Measurements from ENCODE around the gene C4orf17.
"Not testable (repeated sequence)": the region's sequence is repeated elsewhere in the genome, so short reads cannot be mapped to it uniquely, and the experiment has no call there.

Gene C4orf17

DNA sequence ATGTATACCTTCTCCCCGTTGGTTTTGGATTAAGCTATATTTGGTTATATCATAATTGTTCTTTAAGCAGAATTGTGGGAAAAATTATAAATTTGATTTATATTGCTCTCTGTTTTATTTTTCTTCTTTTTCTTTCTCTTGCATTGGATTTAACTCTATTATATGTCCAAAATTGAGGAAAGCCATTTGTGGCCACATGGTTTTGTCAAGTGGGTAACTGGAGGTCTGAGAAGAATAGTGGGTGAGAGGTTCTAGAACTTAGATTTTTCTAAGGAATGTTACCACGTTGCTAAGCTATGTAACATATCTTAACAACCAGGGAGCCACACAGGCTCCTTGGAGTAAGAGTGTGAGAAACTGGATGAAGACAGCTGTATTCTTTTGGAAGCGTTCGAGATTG, at the start of gene C4orf17:
TSS of gene C4orf17 (plus strand) at position 301 of the 400 bp plus-strand sequence. CDS start 2,061 bp downstream, outside the sequence.
- no peak for DNase-seq (ENCODE audit: low read depth in 1 of 2, low spot score in 1 of 2)

DNA sequence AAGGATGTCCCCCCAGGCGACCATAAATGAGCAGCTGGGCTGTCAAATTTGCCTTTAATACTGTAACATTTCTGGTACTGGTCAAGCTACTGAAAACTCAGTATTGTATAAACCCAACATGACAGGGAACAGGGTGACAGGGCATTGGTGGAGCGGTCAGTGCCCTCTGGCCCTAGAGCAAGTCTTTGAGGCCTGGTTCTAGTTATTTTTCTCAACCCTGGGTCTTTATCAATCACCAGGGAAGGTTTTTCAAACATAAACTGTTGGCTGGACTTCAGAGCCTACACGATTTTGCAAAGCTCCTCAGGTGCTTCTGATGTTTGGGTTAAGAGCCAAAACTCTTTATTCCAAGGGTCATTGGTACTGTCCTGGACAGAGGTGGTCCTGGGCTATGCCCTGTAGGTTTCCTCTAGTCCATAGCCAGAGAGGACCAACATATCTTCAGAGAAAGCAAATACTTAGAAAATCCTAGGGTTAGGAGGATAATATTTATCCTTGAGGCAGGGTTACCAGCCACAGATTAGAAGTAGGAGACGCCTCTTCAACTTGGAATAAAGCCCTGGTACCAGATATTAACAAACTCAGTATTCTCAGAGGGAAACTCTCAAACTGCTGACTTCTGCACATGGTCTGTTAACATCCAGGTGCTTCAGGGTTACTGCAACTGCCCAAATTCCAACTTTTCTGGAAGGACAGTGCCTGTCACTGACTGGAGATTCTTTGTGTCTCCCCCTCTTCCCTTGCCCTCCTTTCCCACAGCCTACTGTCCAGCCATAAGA, 49.0 kb upstream of the C4orf17 start:
- DNase-seq (ENCODE audit: low read depth in 1 of 2, low spot score in 1 of 2): no peak

DNA sequence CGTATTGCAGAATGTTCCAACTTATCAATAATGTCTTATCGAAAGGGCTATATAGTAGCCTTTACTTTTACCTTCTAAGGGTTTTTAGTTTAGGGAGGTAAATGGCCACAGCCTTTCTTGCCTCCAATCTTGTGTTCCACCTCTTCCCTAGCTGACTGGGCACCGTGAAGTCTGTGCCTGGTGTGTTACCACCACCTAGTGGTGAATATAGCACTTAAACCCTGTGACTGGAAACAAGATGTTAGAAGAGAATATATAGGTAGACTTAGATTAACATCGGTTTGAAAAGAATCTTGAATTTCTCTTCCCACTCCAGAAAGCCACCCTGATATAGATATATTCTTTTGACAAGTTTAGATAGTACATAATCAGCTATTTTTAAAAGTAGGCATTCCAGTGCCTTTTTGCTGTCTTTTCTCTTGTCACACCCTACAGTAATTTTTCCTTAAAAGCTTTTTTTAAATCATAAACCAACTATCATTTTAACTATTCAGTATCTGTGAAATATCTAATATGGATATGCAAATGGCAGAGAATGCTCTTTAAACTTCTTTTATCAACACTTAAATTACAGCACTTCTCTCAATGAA, 47.9 kb upstream of the C4orf17 start:
- peak in 1 of 2 donors; percentile 7 for DNase-seq (ENCODE audit: low read depth in 1 of 2, low spot score in 1 of 2)

DNA sequence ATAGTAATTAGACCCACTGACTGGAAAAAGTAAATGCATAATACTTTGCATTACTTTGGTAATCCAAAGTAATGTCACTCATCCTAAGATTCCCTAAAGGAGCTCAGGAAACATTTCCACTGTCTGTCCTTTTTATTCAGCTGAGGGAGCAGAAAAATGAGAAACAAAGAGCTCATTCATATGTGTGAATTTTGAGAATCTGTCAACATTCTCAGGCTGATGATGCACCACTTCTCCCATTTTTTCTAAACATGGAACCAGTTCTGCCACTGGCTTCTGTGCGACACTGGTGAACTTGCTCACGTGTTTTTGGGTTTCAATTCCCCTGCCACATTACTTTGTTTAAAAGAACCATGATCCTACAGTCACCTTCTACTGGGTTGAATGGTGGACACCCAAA, 47.3 kb upstream of the C4orf17 start:
- no peak for DNase-seq (ENCODE audit: low read depth in 1 of 2, low spot score in 1 of 2)

DNA sequence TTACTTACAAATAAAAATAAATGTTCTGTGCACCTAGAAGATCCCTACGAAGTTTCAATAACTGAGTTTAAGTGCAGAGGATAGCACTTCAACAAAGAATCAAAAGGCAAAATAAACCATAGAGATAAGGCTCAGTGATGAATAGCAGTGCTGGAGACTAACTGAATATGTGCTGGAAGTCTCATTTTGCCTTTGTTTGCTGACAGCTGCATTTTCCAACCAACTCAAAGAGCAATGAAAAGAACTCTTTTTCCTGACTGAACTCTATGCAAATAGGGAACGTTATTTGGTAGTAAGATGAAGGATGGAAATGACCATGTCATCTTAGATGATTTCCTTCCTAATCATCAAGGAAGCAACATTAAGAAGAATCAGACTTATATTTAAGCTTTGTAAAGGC, 42.9 kb upstream of the C4orf17 start:
- no peak for DNase-seq (ENCODE audit: low read depth in 1 of 2, low spot score in 1 of 2)

DNA sequence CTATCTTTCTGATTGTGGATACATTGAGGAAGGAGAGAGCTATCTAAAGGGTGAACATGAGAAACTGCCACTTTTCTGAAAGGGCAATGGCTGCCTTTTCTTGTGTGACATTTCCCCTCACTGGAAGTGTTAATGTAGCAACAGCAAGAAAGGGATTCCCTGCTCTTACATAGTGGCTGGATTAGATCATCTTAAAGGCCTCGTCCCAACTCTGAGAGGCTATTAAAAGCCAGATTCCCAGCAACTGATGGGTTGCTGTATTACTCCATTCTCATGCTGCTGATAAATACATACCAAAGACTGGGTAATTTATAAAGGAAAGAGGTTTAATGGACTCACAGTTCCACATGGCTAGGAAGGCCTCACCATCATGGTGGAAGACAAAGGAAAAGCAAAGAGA, 41.9 kb upstream of the C4orf17 start:
- DNase-seq (ENCODE audit: low read depth in 1 of 2, low spot score in 1 of 2): no peak

DNA sequence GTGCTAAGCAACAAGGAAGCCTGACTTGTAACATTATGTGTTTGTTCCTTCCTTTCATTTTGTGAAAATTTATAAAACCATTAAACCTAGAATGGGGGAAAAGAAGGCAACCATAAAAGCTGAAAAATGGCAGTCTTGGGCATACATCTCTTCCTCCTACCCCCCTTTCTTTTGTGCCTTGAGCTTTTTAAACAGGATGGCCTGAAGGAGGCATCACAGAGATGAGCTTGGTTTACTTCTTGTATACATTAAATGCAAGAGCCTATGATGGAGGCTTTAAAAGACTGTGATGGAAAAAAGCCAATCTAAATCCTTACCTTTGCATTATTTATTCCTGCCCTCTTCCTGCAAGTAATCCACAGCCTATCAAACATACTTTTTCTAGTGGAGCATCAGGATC, 39.5 kb upstream of the C4orf17 start:
- no peak for DNase-seq (ENCODE audit: low read depth in 1 of 2, low spot score in 1 of 2)

DNA sequence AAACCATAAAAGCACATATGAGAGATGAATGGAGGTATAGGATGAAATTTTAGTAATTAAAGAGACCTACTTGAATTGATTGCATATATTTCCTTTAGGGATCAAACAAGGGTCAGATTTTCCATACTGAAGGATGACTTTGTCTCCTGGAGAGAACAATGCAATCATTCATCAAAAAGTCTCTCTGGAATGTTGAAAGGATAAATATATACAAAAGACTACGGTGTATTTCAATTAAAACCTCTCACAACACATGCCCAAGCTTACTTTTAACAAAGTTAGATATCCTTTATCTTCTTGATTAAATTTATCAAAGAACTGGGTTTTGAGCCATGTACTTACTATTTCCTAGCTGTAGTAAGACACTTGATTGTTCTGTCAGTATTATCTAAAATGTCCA, 38.9 kb upstream of the C4orf17 start:
- no peak for DNase-seq (ENCODE audit: low read depth in 1 of 2, low spot score in 1 of 2)

DNA sequence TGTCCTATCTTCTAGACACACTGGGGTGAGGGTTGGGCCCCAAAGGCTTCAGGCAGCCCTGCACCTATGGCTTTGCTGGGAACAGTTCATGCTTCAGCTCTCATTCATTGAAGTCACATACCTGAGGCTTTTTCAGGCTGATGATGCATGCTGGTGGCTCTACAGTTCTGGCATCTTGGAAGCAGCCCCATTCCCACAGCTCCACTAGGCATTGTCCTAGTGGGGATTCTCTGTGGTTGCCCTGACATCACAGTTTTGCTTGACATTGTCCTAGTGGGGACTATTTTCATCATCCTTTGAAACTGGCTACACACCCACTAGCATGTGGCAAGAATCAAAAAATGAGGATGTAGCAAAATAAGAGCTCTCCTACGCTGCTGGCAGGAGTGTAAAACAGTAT, 37.7 kb upstream of the C4orf17 start:
- DNase-seq (ENCODE audit: low read depth in 1 of 2, low spot score in 1 of 2): no peak

DNA sequence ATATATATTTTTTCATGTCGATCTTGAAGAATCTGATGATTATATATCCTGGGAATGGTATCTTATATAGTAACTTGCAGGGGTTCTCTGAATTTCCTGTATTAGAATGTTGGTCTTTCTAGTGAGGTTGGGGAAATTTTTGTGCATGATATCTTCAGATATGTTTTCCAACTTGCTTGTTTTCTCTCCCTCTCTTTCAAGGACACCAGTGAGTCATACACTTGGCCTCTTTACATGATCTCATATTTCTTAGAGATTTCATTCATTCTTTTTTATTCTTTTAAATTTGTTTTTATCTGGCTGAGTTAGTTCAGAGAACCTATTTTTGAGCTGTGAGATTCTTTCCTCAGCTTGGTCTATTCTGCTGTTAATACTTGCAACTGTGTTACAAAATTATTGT, 27.2 kb upstream of the C4orf17 start:
- no peak for DNase-seq (ENCODE audit: low read depth in 1 of 2, low spot score in 1 of 2)

DNA sequence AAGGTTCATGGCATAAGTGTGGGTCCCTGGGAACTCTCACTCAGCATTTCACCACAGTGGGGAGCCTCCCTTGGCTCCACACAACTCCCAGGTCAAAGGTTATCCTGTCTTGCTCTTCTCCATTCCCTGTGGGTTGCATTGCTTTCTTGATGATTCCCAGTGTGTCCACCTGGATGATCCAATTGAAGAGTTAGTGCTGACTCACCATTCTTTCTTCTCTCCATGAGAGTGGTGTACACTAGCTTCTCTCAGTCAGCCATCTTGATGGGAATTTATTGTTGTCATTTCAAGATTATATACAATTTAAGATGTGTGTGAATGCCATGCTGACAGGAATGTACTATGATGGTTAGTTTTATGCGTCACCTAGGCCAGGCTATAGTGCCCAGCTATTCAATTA, 25.6 kb upstream of the C4orf17 start:
- DNase-seq (ENCODE audit: low read depth in 1 of 2, low spot score in 1 of 2): no peak

DNA sequence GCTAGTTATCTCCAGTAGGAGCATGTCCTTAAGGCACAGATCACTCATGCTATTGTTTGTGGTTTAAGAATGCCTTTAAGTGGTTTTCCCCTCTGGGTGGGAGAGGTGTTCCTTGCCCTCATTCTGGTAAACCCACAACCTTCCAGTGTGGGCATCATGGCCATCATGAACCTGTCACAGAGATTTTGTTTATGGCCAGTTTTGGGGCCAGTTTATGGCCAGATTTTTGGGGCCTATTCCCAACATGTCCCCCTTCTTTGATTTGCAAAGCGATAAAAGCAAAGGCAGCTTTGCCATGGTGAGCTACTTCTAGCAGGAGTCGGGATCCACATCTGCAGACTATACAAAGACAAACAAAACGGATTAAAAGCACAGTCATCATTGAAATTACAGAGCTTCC, 24.2 kb upstream of the C4orf17 start:
- DNase-seq (ENCODE audit: low read depth in 1 of 2, low spot score in 1 of 2): not testable (repeated sequence)

DNA sequence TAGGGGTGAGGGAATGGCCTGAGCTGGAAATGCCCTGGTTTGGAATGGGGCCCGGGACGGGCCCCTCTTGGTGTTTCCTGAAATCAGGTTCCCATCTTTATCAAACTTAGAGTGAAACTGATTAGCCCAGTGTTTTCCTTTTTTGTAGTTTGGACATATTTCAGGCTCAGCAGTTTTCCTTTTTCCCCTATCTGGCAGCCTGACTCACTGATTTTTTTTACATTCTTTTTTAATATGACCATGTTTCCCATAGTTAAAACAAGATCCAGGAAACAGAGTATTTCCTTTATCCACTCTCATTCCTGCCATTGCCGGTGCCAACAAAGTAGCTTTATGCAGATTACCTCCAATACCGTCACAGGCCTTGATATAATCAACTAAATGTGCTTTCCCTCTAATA, 20.5 kb upstream of the C4orf17 start:
- no peak for DNase-seq (ENCODE audit: low read depth in 1 of 2, low spot score in 1 of 2)

DNA sequence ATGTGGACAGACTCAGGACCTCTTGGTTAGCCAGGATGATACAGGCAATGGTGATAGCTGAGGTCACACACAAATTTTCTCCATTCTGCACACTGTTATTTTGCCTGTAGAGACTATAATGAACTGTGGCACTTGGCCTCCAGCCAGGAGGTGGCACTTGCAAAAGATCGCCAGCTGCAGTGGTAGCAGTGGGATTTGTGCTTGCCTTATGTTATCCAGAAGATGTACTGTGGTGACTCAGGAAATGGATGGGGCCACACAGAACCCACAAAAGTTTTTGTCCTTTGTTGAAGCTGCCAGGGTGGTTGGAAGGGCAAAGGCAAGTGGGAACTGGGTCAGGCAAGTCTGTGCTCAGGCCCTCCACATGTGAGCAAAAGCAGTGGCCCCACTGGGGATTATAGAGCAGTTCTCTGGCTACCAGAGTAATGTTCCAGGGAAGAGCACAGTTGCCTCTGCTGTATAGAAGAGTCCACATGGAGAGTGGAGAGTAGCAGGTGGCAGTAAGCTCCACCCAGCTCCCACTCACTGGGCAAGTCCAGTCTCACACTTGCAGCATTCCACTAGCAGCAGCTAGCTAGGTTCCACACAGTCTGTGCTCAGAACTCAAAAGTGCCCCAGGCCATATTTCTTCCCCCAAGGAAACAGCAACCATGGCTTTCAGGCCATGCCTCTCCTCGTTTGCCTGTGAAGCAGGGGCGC, 5.9 kb upstream of the C4orf17 start:
- DNase-seq (ENCODE audit: low read depth in 1 of 2, low spot score in 1 of 2): no peak

DNA sequence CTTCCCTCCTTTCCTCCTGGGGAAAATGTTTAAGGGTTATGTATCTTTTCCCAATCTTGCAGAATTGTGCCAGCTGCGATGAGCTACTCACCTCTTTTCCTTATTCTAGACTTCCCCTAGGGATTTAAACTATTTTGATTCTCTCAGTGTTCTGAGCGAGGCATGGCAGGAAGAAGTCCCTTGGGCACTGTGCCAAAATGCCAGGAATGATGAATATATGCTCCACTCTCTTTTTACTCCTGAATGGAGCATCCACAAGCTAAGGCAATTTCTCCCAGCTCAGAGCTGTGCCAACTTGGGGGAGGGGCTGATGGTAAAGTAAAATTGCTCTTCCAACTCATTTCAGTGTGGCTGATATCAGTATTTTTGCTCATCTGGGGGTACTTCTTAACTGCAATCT, 4.0 kb upstream of the C4orf17 start:
- no peak for DNase-seq (ENCODE audit: low read depth in 1 of 2, low spot score in 1 of 2)

DNA sequence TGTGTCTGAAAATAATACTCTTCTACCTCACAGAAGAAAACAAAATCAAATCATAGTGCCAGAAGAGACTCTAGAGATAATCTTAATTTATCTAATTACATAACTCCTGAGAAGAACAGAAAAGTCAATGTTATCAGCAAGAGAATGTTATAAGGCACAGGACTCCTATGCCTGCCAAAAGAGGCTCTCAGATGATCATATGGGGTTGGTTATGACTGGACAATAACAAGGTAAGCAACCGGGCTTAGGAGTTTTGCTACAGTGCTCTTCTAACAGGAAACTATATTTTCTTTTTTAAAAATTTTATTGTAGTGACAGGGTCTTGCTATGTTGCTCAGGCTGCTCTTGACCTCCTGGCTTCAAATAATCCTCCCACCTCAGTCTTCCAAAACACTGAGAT, 3.5 kb upstream of the C4orf17 start:
- DNase-seq (ENCODE audit: low read depth in 1 of 2, low spot score in 1 of 2): no peak

DNA sequence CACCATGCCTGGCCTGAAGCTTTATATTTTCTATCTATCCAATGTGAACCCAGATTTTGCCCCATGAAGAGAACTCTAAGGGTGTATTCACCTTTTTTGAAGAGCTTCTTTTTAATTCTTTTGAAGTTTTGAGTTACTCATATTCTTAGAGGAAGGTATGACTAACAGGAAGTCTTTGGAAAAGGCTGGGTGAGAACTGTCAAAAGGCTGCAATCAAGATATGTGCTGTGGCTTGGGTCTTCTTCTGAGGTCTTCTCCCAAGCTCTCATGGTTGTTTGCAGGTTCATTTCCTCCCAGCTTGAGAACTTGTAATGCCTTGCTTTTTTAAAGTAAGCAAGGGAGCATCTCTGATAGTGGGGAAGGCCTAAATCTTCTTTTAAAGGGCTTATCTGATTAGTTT, 3.1 kb upstream of the C4orf17 start:
- no peak for DNase-seq (ENCODE audit: low read depth in 1 of 2, low spot score in 1 of 2)

DNA sequence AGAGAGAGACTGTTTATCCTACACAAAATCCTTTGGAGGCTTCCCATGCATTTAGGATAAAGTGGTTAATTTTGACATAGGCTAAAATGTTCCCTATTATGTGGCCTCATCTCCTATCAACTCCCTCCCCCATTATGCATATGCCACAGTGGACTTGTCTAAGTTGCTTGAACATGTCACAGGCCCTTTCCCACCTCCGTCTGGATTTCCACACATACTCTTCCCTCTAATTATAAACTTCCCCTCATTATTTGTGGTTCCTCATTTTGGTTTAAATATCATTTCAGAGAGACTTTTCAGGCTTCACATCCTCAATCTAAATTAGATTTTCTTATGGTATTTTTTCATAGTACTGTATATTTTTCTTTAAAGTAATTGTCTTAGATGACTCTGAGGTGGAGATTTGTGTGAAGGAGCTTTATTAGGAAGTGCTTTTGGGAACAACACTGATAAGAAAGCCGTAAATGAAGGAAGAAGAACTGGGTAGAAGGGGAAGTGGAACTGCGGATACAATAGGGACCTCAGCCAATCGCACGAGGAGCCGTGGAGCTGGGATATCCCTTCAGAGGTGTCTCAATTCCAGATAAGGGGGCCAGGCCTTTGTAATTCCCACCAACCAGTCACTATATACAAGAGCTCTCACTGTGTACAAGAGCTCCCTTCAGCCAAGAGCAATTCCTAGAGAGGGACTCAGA, 7.9 kb downstream of the C4orf17 start:
- no peak for DNase-seq (ENCODE audit: low read depth in 1 of 2, low spot score in 1 of 2)

DNA sequence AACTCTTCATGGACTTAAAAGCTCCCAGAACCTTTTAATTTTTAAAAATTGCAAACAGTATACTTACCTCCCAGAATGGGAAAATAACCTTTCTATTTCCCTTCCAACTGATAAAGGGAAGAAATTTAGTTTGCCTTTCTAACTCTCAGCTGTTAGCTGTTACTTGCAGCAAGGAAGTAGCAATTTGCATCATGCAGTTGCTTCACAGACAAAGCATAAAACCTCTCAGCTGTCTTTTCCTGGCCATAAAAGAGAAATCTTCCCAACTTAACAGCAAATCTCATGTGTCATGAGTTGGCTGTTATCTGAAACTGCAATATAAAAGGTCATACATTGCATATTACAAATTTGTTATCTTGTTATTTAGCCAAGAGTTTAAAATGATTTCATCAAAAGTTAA, 18.4 kb downstream of the C4orf17 start:
- DNase-seq (ENCODE audit: low read depth in 1 of 2, low spot score in 1 of 2): no peak

DNA sequence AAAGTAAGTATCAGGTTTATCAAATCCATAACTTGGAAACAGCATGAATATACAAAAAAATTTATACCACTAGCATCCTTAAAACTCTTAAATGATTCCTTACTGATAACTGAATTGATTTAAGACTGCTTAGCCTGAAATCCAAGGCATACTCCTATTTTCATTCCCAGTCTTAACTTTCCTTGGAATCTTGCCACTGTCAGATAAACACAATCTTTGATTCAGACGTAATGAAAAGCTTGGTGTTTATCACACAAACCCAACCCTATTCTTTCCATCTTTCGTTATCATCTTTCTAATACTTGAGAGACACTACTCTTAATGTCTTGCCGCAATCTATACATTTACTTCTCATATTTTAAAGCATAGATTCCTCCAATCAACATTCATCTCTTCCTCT, 19.1 kb downstream of the C4orf17 start:
- DNase-seq (ENCODE audit: low read depth in 1 of 2, low spot score in 1 of 2): no peak

DNA sequence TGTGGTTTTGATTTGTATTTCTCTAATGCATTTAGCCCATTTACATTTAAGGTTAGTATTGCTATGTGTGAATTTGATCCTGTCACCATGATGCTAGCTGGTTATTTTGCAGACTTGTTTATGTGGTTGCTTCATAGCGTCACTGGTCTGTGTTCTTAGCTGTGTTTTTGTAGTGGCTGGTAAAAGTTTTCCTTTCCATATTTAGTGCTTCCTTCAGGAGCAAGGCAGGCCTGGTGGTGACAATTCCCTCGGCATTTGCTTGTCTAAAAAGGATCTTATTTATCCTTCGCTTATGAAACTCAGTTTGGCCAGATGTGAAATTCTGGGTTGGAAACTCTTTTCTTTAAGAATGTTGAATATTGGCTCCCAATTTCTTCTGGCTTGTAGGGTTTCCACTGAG, 23.9 kb downstream of the C4orf17 start:
- not testable (repeated sequence) for DNase-seq (ENCODE audit: low read depth in 1 of 2, low spot score in 1 of 2)

DNA sequence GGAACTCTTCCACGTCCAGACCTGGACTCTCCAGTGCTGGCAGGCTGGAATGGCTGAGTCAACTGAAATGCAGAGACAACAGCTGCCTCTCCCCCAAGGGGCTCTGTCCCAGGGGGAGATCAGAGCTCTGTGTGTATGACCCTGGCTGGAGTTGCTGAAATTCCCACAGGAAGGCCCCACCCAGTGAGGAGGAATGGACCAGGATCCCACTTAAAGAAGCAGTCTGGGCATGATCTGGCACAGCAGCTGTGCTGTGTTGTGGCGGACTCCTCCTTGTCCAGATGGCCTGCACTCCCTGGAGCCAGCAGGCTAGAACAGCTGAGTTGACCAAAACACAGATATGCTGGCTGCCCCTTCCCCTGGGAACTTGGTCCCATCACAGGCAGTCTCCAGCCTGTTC, 25.4 kb downstream of the C4orf17 start:
- no peak for DNase-seq (ENCODE audit: low read depth in 1 of 2, low spot score in 1 of 2)
